B cell (primary cell): ENCODE data around the gene RAD51D.

Experiments
- EZH2 ChIP-seq: IDR thresholded peaks from 2 replicates; pipeline ENCODE4 v1.6.1; 2012; ENCODE audit warnings: borderline replicate concordance, low read depth, mild to moderate bottlenecking, moderate library complexity, low read length; ENCODE audit not compliant: insufficient read depth, poor library complexity, severe bottlenecking
- TF ChIP-seq, protein P1 (sequence below): fragments of 200-600 bp; IDR thresholded peaks from one replicate; pipeline ENCODE4 v1.8.0; 2022; ENCODE audit warnings: antibody characterized with exemption, mild to moderate bottlenecking

DNA sequence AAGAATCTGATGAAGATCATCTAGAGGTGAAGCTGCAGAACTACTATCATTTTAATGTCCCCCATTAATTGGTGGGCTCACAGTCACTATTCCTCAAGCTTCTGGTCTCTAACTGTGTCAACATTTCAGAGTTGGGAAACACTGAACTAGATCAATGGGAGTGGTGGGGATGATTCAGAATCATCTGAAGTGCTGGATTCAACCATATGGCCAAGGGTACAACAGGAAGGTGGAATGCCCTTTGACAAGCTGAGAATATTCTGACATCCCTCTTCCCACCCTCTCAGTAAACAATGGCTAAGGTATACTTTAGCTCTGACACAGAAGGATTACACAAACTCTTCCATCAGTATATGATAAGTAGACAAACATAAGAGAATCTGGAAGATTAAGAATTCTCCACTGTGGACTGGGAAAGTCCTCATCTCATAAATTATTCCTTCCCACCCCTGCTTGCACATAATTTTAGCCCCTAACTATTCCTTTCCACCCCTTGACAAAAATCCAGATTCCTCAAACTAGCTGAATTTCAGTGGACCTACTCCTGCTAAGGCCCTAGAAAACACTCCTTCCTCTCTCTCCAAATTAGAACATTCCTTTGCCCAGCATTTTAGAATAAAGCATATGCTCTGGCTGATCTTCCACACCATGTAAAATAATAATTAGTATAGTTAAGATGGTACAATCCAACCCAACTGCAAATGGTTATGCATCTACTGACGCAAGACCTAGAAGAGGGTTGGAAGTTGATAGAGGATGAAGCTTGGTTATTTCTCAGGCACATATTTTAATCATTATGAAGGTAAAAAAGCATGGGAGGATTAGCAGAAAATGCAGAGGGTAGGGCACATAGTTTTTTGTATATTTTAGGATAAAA lies 39.9 kb downstream of the RAD51D start:
- TF ChIP-seq, protein P1, sequence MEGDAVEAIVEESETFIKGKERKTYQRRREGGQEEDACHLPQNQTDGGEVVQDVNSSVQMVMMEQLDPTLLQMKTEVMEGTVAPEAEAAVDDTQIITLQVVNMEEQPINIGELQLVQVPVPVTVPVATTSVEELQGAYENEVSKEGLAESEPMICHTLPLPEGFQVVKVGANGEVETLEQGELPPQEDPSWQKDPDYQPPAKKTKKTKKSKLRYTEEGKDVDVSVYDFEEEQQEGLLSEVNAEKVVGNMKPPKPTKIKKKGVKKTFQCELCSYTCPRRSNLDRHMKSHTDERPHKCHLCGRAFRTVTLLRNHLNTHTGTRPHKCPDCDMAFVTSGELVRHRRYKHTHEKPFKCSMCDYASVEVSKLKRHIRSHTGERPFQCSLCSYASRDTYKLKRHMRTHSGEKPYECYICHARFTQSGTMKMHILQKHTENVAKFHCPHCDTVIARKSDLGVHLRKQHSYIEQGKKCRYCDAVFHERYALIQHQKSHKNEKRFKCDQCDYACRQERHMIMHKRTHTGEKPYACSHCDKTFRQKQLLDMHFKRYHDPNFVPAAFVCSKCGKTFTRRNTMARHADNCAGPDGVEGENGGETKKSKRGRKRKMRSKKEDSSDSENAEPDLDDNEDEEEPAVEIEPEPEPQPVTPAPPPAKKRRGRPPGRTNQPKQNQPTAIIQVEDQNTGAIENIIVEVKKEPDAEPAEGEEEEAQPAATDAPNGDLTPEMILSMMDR = no peak
- TF ChIP-seq EZH2 = no peak
